Activated naive CD8-positive, alpha-beta T cell treated with anti-CD3 and anti-CD28 coated beads, Interleukin-2, amount 50 U/mL, for 24 hours (primary cell): ENCODE measurements around the gene SMURF2.
A peak's percentile ranks its signal among the peaks of the same experiment; 100 is the strongest.
"Not testable (repeated sequence)": the region's sequence is repeated elsewhere in the genome, so short reads cannot be mapped to it uniquely, and the experiment has no call there.

ENCODE experiments used
- ATAC-seq: fragments of 150-1000 bp; cut with Tn5 transposase; one replicate; pipeline ENCODE4 v1.10.0; 2021
- DNase-seq: peaks from one replicate; pipeline ENCODE4 v3.0.0; 2021
- H3K27ac Mint-ChIP-seq: one replicate; pipeline ENCODE4 v1.8.0; 2021; ENCODE audit warnings: mild to moderate bottlenecking, mixed read lengths
- H3K27me3 Mint-ChIP-seq: one replicate; pipeline ENCODE4 v1.8.0; 2021; ENCODE audit warnings: mixed read lengths
- H3K36me3 Mint-ChIP-seq: one replicate; pipeline ENCODE4 v1.8.0; 2021; ENCODE audit warnings: low read depth, mixed read lengths
- H3K4me1 Mint-ChIP-seq: one replicate; pipeline ENCODE4 v1.8.0; 2021; ENCODE audit warnings: mixed read lengths
- H3K4me3 Mint-ChIP-seq: one replicate; pipeline ENCODE4 v1.8.0; 2021; ENCODE audit warnings: mild to moderate bottlenecking, moderate library complexity, mixed read lengths
- H3K9me3 Mint-ChIP-seq: one replicate; pipeline ENCODE4 v1.8.0; 2021; ENCODE audit warnings: mixed read lengths

Gene SMURF2

GRCh38 chr17:64682261-64683181, 20.4 kb upstream of the SMURF2 start:
- Mint-ChIP-seq H3K36me3 (no peaks in the 10 kb centered on the region), H3K4me3 (no peak overlapping the region), H3K4me1 (no peaks in the 10 kb centered on the region), H3K27me3 (no peaks in the 10 kb centered on the region), H3K27ac (no peak overlapping the region), H3K9me3 (no peaks in the 10 kb centered on the region)
- no peak for ATAC-seq
- no peak for DNase-seq

DNA sequence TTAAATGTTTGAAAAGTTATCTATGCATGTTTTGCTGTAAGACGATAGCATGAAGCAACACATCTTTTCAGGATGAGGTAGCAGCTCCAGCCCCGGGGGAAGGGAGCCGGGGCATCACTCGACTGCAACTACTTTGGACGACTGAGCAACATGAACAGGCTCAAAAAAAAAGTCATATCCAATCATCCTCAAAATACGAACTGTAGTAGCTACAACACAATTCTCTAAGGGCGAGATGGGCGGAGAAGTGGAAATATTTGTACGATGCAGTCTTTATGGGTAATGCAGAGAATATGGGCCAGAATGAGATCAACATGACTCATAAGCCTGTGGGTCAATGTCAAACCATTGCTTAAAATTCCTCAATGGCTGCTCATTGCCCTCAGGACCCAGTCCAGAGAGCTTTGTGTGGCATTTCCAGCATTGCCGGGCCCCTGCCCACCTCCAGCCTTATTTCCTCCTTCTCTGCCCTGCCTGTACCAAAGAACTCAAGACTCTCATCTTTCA, 17.7 kb upstream of the SMURF2 start:
- no peaks in the 10 kb centered on the region for H3K4me1 Mint-ChIP-seq
- DNase-seq (no peak), ATAC-seq (no peak)
- no peaks in the 10 kb centered on the region for H3K27me3 Mint-ChIP-seq
- no peak overlapping the region for H3K27ac Mint-ChIP-seq
- no peak overlapping the region for H3K4me3 Mint-ChIP-seq
- no peaks in the 10 kb centered on the region for H3K9me3 Mint-ChIP-seq
- no peaks in the 10 kb centered on the region for H3K36me3 Mint-ChIP-seq

DNA sequence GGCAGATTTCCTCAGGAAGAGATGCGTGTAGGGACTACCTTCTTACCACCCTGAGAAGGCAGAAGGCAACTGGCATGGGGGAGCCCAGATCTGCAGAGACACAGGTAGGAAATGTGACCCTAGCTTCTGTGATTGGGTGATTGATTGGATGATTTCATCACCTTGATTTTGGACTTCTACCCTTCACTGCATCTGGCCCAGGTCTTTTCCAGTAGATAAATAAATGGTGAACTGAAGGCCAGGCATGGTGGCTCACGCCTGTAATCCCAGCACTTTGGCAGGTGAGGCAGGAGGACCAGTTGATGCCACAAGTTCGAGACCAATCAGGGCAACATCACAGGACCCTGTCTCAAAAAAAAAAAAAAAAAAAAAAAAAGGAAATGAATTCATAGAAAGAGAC, 14.7 kb upstream of the SMURF2 start:
- H3K4me1 Mint-ChIP-seq, result no peaks in the 10 kb centered on the region
- no peak overlapping the region for H3K27ac Mint-ChIP-seq

GRCh38 chr17:64670843-64671590, 8.9 kb upstream of the SMURF2 start:
- not testable (repeated sequence) for ATAC-seq, H3K9me3 Mint-ChIP-seq, H3K36me3 Mint-ChIP-seq, H3K4me3 Mint-ChIP-seq, H3K27me3 Mint-ChIP-seq, H3K4me1 Mint-ChIP-seq, H3K27ac Mint-ChIP-seq, DNase-seq

More for the DNA sequence above, 14.7 kb upstream of the SMURF2 start:
- DNase-seq, result no peak
- H3K36me3 Mint-ChIP-seq, result no peaks in the 10 kb centered on the region
- H3K27me3 Mint-ChIP-seq, result no peaks in the 10 kb centered on the region
- no peak for ATAC-seq
- H3K4me3 Mint-ChIP-seq, result no peak overlapping the region
- H3K9me3 Mint-ChIP-seq, result no peaks in the 10 kb centered on the region

DNA sequence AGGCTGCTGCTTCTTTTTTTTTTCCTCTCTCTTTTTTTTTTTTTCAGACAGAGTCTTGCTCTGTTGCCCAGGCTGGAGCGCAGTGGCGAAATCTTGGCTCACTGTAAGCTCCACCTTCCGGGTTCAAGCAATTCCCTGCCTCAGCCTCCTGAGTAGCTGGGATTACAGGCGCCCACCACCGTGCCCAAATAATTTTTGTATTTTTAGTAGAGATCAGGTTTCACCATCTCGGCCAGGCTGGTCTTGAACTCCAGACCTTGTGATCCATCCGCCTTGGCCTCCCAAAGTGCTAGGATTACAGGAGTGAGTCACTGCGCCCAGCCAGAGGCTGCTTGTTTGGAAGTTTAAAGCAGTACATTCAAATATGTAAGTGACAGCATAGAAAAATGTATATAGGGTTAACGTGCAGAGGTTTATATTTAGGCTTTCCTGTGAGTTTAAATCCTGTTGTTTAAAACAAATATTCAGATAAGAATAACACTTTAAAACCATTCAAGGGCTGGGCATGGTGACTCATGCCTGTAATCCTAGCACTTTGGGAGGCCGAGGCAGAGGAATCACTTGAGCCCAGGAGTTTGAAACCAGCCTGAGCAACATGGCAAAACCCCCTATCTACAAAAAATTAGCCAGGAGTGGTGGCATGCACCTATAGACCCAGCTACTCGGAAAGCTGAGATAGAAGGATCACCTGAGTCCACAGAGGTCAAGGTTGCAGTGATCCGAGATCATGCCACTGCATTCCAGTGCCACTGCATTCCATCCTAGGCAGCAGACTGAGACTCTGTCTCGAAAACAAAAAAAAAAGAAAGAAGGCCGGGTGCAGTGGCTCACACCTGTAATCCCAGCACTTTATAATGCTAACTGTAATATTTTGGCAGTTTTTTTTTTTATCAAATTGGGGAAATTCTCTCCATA, 6.0 kb upstream of the SMURF2 start:
- not testable (repeated sequence) for H3K4me1 Mint-ChIP-seq, H3K27me3 Mint-ChIP-seq, H3K27ac Mint-ChIP-seq, ATAC-seq, H3K36me3 Mint-ChIP-seq, DNase-seq, H3K4me3 Mint-ChIP-seq, H3K9me3 Mint-ChIP-seq

DNA sequence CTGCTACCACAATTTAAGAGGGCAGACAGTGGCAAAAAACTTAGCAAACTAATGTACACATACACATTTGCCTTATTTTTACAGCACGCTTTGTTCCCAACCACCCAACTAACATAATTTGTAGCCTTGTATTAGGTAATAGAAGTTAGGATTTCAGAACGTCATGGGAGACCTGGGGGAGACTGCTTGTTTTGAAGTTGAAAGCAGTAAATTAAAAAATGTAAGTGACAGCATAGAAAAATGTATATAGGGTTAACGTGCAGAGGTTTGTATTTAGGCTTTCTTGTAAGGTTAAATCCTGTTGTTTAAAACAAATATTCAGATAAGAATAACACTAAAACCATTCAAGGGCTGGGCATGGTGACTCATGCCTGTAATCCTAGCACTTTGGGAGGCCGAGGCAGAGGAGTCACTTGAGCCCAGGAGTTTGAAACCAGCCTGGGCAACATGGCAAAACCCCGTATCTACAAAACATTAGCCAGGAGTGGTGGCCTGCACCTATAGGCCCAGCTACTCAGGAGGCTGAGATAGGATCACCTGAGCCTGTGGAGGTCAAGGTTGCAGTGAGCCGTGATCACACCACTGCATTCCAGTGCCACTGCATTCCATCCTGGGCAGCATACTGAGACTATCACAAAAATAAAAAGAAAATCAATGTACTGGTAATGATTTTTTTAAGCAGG, 2.3 kb upstream of the SMURF2 start:
- H3K36me3 Mint-ChIP-seq, H3K27ac Mint-ChIP-seq, H3K27me3 Mint-ChIP-seq, H3K4me3 Mint-ChIP-seq, ATAC-seq, DNase-seq, H3K9me3 Mint-ChIP-seq: not testable (repeated sequence)
- H3K4me1 Mint-ChIP-seq, result peaks cover 20% of the 10 kb centered on the region

- not testable (repeated sequence) for H3K27ac Mint-ChIP-seq, H3K36me3 Mint-ChIP-seq, H3K4me3 Mint-ChIP-seq, H3K9me3 Mint-ChIP-seq, DNase-seq, H3K27me3 Mint-ChIP-seq, ATAC-seq
- peaks cover 24% of the 10 kb centered on the region for H3K4me1 Mint-ChIP-seq
These were observed 1.7 kb upstream of the SMURF2 start for GRCh38 chr17:64663836-64664235.

DNA sequence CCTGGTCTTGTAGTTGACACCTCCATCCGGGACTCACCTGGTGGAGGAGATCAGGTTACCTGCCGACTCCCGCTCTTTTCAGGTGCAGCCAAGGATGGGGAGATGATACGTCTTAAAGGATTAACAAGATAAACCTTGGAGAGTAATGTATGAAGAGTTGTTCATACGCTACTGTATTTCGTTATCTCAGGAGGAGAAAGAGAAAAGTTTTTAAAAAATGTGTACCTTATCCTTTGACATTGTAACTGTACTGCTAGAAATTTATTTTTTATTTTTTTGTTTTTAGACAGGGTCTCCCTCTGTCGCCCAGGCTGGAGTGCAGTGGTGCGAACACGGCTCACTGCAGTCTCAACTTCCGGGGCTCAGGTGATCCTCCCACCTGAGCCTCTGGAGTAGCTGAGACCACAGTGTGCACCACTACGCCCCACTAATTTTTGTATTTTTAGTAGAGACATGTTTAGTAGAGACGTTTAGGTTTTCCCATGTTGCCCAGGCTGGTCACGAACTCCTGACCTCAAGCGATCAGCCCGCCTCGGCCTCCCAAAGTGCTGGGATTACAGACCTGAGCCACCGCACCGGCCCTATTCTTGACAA, 764 bp upstream of the SMURF2 start:
- Mint-ChIP-seq H3K9me3 (no peaks in the 10 kb centered on the region), H3K27me3 (no peaks in the 10 kb centered on the region), H3K4me3 (peak overlapping the region; percentile 95), H3K27ac (peak overlapping the region; percentile 89), H3K36me3 (no peaks in the 10 kb centered on the region), H3K4me1 (peaks cover 30% of the 10 kb centered on the region)
- ATAC-seq (no peak), DNase-seq (no peak)

DNA sequence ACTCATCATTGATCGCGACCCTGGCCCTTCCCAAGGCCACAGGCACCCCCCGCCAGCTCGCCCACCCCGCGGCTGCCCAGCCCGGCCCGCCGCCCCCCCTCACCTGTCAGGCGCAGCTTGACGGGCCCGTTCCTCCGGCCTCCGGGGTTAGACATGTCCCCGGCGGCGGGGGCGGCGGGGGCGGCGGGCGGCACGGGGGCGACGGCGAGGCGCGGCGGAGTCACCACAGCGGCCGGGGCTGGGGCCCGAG, 456 bp downstream of the SMURF2 start:
- Mint-ChIP-seq H3K9me3 (no peaks in the 10 kb centered on the region), H3K4me1 (peaks cover 39% of the 10 kb centered on the region), H3K27ac (peak overlapping the region; percentile 89), H3K36me3 (no peaks in the 10 kb centered on the region), H3K27me3 (no peaks in the 10 kb centered on the region), H3K4me3 (peak overlapping the region; percentile 95)
- DNase-seq, result no peak
- ATAC-seq, result no peak

DNA sequence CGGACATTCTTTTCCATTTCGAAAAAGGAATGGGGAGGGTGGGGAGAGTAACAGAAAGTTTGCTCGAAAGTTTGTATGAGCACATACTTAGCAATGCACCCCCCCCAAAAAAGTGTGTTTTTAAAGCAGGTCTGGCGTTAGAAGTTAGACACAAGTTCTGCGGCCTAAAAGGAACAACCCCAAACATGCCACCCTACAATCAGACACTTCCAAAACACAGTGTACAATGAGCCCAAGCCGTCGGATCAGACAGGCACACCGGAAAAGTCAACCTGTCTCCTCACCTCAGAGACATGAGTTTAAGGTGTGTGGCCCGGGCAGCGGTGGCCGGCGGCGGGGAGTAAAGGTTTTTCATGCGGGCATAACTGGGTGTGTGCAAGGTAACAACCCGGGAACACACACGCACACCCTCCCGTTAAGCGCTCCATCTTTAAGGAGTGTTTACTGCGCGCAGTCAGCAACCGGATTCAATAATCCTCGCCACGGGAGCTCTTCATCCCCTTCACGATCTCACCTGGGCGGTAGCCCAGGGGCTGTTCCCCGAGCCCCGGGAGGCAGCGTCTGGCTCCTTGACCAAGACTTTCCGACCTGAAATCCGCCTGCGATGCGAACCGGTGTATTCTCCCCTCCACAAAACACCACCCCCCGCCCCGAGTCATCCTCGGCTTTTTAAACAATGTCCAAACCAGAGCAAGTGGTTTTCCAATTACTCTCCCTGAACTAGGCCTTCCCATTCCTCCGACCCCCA, 955 bp downstream of the SMURF2 start:
- not testable (repeated sequence) for H3K36me3 Mint-ChIP-seq, H3K9me3 Mint-ChIP-seq, H3K27me3 Mint-ChIP-seq
- ATAC-seq (peak; percentile 30), DNase-seq (peak; percentile 50)
- Mint-ChIP-seq H3K4me1 (peaks cover 40% of the 10 kb centered on the region), H3K27ac (peak overlapping the region; percentile 89), H3K4me3 (peak overlapping the region; percentile 95)

DNA sequence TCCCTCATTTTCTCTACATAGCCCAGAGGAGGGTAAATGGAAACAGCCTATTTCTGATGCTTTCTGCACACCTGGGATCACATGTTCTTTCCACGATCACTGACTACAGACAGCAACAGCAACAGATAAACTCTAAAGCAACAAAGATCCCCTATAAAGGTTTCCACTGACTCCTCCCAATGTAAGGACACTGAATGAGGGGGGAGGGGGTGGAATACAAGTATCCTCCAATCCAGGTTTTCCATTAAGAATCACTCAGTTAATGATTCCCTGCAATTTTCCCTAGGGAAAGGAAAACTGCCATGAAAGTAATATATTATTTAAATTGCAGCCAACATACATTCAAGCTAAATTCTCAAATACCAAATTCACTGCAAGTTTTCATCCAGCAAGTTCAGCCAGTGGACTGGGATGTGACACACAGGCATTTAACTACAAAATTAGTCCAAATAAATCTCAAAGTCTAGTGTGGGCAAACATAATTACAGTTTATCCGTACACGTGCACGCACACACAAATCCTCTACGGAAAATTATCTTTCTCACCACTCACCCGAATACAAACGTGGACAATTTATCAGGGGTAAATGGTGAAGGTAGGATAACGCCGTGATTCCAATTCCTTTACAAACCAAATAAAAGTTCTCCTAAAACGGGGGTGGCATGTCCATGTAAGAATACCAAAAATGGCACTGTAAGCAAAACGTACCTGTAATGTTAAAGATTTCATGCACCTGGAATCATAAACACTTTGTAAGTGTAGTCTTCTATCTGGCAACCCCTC, 1.7 kb downstream of the SMURF2 start:
- H3K9me3 Mint-ChIP-seq, DNase-seq, H3K27me3 Mint-ChIP-seq, H3K36me3 Mint-ChIP-seq, ATAC-seq, H3K27ac Mint-ChIP-seq: not testable (repeated sequence)
- peaks cover 41% of the 10 kb centered on the region for H3K4me1 Mint-ChIP-seq
- H3K4me3 Mint-ChIP-seq, result peak overlapping the region; percentile 95

DNA sequence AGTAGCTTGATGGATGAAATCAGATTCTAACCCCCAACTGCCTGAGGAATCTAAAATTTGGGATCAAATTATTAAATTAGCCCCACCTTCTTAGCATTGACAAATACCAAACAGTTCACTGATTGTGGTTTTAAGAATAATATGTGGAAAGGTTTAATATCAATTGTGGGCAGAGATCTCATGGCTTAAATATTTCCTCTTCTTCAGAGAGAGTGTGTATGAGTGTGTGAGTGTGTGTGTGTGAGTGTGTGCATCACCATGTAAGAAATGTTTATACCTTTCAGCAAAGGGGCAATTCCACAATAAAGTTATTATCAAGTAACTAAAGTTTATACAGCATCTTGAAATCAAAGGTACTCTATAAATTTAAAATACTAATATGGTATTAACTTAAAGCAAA, 3.2 kb downstream of the SMURF2 start:
- DNase-seq (no peak), ATAC-seq (no peak)
- peaks cover 3% of the 10 kb centered on the region for H3K36me3 Mint-ChIP-seq
- H3K27me3 Mint-ChIP-seq, result no peaks in the 10 kb centered on the region
- no peaks in the 10 kb centered on the region for H3K9me3 Mint-ChIP-seq
- H3K4me1 Mint-ChIP-seq, result peaks cover 42% of the 10 kb centered on the region
- H3K4me3 Mint-ChIP-seq, result no peak overlapping the region
- H3K27ac Mint-ChIP-seq, result no peak overlapping the region
